Colonic mucosa (tissue), 4 donors: ENCODE data around the gene ZSCAN5A. TPM values are rescaled to one million over a fixed set of nuclear protein-coding genes. Genes with fewer than 3 reads are reported as not detected.
A peak's percentile ranks its signal among the peaks of the same experiment; 100 is the strongest.
"Not testable (repeated sequence)": the region's sequence is repeated elsewhere in the genome, so short reads cannot be mapped to it uniquely, and the experiment has no call there.

ENCODE experiments used
- DNase-seq: peaks from one replicate; pipeline ENCODE4 v3.0.0-alpha.2; 2020
- H3K27ac ChIP-seq: fragments of 200-600 bp; one replicate; pipeline ENCODE4 v1.8.0; 2021
- H3K27me3 ChIP-seq: fragments of 200-600 bp; one replicate; pipeline ENCODE4 v1.8.0; 2021
- H3K36me3 ChIP-seq: fragments of 200-600 bp; one replicate; pipeline ENCODE4 v1.8.0; 2021
- H3K4me1 ChIP-seq: fragments of 200-600 bp; one replicate; pipeline ENCODE4 v1.8.0; 2021; ENCODE audit warnings: mild to moderate bottlenecking
- H3K4me3 ChIP-seq: fragments of 200-600 bp; one replicate; pipeline ENCODE4 v1.8.0; 2021
- H3K9ac ChIP-seq, 2 donors: one replicate each; pipeline ENCODE4 v1.7.0; 2013; ENCODE audit warnings: control low read depth in 2 of 2, low read depth in 2 of 2, low read length in 2 of 2
- H3K9me3 ChIP-seq: fragments of 200-600 bp; one replicate; pipeline ENCODE4 v1.8.0; 2021
- CTCF ChIP-seq: fragments of 200-600 bp; IDR thresholded peaks from one replicate; pipeline ENCODE4 v1.8.0; 2022; ENCODE audit warnings: antibody characterized with exemption, mild to moderate bottlenecking
- intact Hi-C: fragments of 100-400 bp; cut with DNase I; formaldehyde crosslinking; loops from one replicate; pipeline ENCODE4 v1.14.1; 2022
- total RNA-seq, 2 donors: library from RNA; stranded (reverse); fragmentation: NEBNext Ultra II Directional in 1 of 2; extraction: Animal tissue kit (Norgen Biotek cat#: 25700) in 1 of 2; gene quantifications; one replicate each; pipeline ENCODE4 v1.2.1, GENCODE V29; 2021
- donor health status: healthy.
- donor health status: DM: no; HTN: no; CAD: no.
- donor health status: DM: no; HTN: no; CAD: no.

The ZSCAN5A gene
- total RNA-seq, 2 donors from 2014 or later = 9.8 to 12.1 TPM

- peak; percentile 96 for TF ChIP-seq CTCF
- Histone ChIP-seq H3K4me3 (no peak overlapping the region), H3K4me1 (no peaks in the 10 kb centered on the region), H3K9ac (no peak overlapping the region), H3K36me3 (no peaks in the 10 kb centered on the region), H3K27me3 (no peaks in the 10 kb centered on the region), H3K9me3 (no peaks in the 10 kb centered on the region), H3K27ac (no peak overlapping the region)
- peak; percentile 49 for DNase-seq
- intact Hi-C loops = loop anchor here (5.0 kb wide), 1 partner anchor 283 kb away; no protein-coding TSS in a partner anchor
Observed at GRCh38 chr19:56350416-56351045, 35.9 kb upstream of the ZSCAN5A start.

- Histone ChIP-seq H3K27me3 (no peaks in the 10 kb centered on the region), H3K9ac (no peak overlapping the region), H3K9me3 (no peaks in the 10 kb centered on the region), H3K4me1 (no peaks in the 10 kb centered on the region), H3K27ac (no peak overlapping the region), H3K36me3 (no peaks in the 10 kb centered on the region), H3K4me3 (no peak overlapping the region)
- TF ChIP-seq CTCF = no peak
- DNase-seq = no peak
- intact Hi-C loops = no loop called here
Observed at GRCh38 chr19:56348289-56348877, 33.7 kb upstream of the ZSCAN5A start.

- no peaks in the 10 kb centered on the region for H3K9me3 ChIP-seq
- no peak for TF ChIP-seq CTCF
- no peaks in the 10 kb centered on the region for H3K36me3 ChIP-seq
- H3K9ac ChIP-seq = no peak overlapping the region
- intact Hi-C loops = no loop called here
- DNase-seq = no peak
- H3K4me3 ChIP-seq = no peak overlapping the region
- H3K4me1 ChIP-seq = no peaks in the 10 kb centered on the region
- H3K27me3 ChIP-seq = no peaks in the 10 kb centered on the region
- H3K27ac ChIP-seq = no peak overlapping the region
Observed at GRCh38 chr19:56347163-56347778, 32.6 kb upstream of the ZSCAN5A start.

- Histone ChIP-seq H3K36me3 (no peaks in the 10 kb centered on the region), H3K27ac (no peak overlapping the region), H3K4me3 (no peak overlapping the region), H3K27me3 (no peaks in the 10 kb centered on the region), H3K9me3 (no peaks in the 10 kb centered on the region), H3K4me1 (no peaks in the 10 kb centered on the region), H3K9ac (no peak overlapping the region)
- intact Hi-C loops = no loop called here
- no peak for DNase-seq
- no peak for TF ChIP-seq CTCF
Observed at GRCh38 chr19:56341948-56342347, 27.3 kb upstream of the ZSCAN5A start.

GRCh38 chr19:56339031-56339430 lies 24.4 kb upstream of the ZSCAN5A start:
- intact Hi-C loops, H3K9ac ChIP-seq, H3K27ac ChIP-seq, H3K9me3 ChIP-seq, H3K27me3 ChIP-seq, DNase-seq, H3K4me1 ChIP-seq, H3K4me3 ChIP-seq, H3K36me3 ChIP-seq: not testable (repeated sequence)

GRCh38 chr19:56337077-56337476 lies 22.4 kb upstream of the ZSCAN5A start:
- H3K9ac ChIP-seq, H3K9me3 ChIP-seq, H3K4me3 ChIP-seq, H3K27ac ChIP-seq, DNase-seq, H3K27me3 ChIP-seq, H3K4me1 ChIP-seq, H3K36me3 ChIP-seq, intact Hi-C loops: not testable (repeated sequence)

GRCh38 chr19:56335371-56335770 lies 20.7 kb upstream of the ZSCAN5A start:
- H3K36me3 ChIP-seq, H3K9ac ChIP-seq, H3K27ac ChIP-seq, H3K4me1 ChIP-seq, H3K9me3 ChIP-seq, DNase-seq, H3K27me3 ChIP-seq, H3K4me3 ChIP-seq: not testable (repeated sequence)
- intact Hi-C loops = loop anchor here (2.0 kb wide), 1 partner anchor 83 kb away; no protein-coding TSS in a partner anchor
